ENCODE measurements around the gene CBX7.
A peak's percentile ranks its signal among the peaks of the same experiment; 100 is the strongest.

The CBX7 gene

DNA sequence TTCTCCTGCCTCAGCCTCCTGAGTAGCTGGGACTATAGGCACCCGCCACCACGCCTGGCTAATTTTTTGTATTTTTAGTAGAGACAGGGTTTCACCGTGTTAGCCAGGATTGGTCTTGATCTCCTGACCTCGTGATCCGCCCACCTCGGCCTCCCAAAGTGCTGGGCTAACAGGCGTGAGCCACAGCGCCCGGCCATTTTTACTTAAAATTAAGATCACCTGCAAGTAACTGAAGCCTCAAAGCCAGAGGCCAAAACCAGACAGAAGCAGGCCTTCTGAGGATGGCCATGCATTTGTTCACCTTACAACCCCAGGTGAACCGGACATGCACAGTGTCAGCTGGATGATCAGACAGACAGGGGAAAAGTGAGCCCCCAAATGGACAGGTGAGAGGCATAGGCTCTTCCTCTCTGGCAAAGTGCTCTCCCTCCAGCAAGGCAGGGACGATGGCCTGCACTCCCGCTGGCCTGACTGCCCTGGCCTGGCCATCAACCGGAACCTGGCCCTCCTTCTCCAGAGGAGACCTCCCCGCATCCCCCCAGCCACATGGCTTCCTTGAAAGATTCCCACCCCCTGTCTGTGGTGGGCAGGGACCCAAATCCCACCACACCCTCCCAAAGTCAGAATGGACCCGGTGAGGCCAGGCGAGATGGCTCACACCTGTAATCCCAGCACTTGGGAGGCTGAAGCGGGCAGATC lies 29.6 kb downstream of the CBX7 start:
- DNase-seq: no peak

DNA sequence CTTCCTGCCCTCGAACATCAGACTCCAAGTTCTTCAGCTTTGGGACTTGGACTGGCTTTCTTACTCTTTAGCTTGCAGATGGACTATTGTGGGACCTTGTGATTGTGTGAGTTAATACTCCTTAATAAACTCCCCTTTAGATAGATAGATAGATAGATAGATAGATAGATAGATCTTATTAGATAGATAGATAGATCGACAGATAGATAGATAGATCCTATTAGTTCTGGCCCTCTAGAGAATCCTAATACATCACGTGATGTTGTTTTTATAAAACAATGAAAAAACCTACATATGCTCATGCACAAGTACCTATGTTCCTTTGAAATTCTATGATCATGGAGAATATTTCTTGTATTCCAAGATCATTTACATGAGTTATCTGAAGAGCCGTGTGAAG lies 31.5 kb downstream of the CBX7 start:
- no peak for DNase-seq

DNA sequence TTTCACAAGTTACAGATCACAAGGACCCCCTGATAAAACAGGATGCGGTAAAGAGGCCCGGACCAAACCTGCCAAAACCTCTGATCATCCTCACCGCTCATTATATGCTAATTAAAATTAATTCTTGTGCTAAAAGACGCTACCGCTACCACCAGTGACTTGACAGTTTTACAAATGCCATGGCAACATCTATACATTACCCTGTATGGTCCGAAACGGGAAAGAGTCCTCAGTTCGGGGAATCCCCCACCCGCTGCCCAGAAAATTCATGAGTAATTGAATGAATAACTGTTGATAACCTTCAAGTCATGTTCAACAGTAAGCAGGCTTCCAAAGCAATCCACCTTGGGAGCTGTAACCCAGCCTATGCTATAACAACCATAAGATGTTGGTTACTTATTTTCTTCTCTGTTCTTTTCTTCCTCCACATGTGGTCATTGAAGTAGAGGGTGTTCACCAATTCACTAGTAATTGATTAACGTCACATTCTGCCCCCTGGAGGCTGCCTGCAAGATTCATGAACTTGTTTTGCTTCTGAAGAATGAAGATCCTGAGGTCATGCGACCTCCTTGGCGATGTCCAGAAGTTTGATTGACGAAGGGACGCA lies 34.8 kb downstream of the CBX7 start:
- peak; percentile 52 for DNase-seq

DNA sequence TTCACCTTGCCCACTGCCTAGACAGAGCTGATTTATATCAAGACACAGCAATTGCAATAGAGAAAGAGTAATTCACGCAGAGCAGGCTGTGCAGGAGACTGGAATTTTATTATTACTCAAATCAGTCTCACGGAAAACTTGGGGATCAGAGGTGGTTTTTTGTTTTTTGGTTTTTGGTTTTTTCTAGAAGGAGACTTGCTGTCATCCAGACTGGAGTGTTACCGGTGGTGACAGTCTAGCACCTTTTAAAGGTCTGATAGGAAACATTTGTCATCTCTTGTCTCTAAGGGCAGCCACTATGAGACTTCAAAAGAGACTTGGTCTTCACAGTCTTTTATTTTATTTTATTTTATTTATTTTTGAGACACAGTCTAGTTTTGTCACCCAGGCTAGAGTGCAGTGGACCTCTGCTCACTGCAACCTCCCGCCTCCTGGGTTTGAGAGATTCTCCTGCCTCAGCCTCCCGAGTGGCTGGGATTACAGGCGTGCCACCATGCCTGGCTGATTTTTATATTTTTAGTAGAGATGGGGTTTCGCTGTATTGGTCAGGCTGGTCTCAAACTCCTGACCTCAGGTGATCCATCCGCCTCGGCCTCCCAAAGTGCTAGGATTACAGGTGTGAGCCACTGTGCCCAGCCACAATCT lies 36.4 kb downstream of the CBX7 start:
- no peak for DNase-seq

DNA sequence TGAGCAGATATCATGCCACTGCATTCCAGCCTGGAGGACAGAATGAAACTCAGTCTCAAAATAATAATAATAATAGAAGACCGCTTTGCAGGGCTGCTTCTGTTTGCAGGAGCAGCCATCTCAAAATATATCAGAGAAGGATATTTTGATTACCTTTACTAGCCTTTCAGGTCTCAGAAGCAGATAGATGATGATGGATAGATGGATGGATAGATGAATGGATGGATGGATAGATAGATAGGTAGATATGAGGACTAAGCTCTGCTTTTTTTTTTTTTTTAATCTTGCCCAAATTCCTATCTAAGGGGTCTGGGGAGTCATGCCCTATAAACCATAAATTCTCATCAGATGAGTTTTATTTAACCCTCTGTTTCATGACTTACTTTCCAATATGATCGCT lies 36.9 kb downstream of the CBX7 start:
- DNase-seq: no peak

DNA sequence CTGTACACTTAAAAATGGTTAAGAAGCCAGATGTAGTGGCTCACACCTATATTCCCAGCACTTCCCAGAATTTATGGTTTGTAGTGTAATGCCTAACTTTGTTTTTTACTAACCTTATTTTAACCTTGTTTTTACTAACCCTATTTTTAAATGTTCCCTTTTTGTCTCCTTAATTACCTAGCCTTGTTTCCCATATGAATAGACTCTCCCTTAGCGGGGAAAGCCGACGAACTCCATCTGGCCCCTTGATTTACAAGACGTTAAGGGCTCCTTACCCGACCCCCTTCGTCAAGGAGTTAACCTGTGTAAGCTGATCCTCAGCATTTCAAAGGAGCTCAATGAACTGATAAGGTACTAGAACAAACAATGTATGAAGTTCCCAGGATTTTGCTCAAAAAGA lies 38.4 kb downstream of the CBX7 start:
- no peak for DNase-seq

DNA sequence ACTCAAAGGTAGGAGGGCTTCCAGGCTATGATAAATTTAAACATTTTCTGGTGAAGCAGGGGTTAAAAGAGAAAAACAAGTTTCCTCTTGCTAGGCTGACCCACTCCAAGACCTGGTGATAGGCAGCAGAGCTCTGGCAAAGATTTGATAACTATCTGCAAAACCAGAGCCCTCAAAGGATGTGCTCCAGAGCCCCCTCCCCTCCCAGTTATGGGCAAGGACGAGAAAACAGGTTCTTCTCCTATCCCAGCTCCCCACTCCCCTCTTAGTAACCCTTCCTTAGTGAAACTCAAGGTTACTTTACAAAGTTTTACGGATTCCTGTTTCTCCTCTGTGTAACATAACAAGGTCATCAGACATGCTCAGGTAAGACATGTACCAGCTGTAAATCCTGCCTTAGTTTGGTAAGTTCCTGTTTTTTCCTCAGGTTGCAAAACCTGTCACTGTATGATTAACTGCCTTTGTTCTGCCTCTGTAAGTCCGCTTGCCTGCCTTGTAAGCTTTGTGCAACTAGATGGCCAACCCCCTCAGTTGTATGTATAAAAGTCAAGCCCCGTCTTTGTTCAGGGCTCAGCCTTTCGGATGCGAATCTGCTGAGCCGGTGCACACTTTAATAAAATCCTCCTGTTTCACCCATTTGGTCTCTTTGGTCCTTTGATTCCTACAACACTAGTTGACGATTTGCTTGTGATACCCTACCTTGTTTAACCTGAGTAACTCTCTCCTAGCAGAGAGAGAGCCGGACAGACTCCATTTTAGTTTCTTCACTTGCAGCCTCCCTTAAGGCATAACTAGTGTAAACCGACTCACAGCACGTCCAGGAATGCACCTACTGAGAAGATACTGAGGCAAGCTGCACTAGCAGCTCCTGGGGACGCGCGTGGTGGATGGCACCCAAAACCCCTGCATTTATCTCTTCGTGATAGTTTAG lies 41.6 kb downstream of the CBX7 start:
- DNase-seq: peak; percentile 30

DNA sequence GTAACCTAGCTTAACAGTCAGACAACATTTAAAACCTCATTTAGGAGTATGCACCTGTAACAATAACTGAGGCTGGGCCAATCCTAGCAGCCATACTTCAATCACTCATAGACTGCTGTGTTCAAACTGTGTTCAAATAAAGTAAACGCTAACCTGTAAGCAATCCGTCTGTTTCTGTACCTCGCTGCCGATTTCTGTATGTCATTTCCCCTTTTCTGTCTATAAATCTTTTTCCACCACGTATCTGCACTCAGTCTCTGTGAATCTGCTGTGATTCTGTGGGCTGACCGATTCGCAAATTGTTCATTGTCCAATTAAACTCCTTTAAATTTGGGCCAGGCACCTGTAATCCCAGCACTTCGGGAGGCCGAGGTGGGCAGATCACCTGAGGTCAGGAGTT lies 43.1 kb downstream of the CBX7 start:
- no peak for DNase-seq

DNA sequence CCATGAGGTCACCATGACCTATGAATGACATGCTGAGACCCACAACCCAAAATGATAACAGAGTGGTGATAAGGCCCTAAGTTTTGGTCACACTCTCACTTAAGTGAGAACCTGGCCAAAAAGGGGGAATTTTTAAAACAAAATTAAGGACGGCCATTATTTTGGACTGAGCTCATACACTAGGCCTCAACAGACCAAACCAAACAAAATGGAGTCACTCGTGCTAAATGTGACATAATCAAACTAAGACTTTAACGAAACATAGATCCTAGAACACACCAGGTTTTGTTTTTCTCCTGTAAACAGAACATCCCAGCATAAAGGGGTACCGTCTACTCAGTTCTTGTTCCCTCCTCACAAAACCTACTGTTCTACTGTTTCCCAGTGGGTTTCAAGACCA lies 44.0 kb downstream of the CBX7 start:
- DNase-seq: no peak

DNA sequence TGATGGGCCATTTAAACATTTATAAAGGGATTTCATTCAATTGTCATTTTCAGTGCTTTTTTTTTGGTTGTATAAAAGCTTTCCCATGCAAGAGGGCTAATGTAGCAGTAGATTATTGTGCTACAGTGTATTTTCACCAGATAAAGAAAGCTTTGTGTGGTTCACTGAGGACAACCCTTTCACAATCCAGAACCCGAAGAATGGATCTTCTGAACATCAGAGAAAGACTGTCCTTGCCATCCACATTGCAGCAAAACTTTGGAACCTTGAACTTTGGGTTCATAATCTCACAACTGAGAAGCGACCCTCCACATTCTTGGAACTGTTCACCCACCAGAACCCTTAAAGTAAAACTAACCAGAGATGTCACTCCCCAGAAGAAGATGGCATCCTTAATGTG lies 46.2 kb downstream of the CBX7 start:
- DNase-seq: no peak

DNA sequence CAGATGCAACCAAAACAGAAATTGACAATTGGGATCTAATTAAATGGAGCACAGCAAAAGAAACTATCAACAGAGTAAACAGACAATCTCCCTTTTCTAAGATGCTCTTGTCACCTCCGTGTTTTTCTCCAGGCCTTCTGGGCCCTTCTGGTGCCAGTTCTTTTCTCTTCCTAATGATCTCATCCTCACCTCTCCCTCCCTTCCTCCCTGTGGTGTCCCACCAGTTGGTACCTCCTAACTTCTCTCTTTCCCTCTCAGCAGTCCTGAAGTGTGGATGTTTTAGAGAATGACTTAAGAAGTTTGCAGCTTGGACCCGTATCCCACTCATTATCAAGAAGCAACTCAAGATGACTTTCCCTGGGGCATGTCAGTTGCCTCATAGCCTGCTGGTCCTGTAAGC lies 49.0 kb downstream of the CBX7 start:
- DNase-seq: no peak

DNA sequence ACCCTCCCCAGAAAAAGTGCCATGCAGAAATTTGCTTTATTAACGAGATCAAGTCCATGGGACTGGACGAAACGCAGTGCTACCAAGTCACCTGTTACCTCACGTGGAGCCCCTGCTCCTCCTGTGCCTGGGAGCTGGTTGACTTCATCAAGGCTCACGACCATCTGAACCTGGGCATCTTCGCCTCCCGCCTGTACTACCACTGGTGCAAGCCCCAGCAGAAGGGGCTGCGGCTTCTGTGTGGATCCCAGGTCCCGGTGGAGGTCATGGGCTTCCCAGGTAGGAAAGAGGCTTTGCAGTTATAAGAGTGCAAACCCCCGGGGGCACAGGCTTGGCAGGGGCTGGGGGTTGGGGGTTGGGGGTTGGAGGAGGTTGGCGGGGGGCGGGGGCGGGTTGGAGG lies 51.3 kb downstream of the CBX7 start:
- DNase-seq: no peak

DNA sequence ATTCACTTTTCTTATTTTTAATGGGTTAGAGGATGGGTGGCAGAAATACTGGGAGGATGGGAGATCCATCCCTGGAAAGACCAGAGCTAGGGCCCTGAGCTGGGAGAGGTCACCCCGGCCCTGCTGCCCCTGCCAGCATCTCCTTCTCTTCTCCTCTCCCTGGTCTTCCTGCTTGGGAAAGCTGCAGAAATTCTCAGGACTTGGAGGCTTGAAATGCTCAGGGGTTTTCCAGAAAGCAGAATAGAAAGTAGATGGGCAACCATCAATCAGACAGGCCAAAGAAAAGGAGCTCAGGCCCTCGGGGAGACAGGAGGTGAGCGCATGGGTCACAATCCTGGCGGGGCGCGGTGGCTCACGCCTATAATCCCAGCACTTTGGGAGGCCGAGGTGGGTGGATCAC lies 53.9 kb downstream of the CBX7 start:
- no peak for DNase-seq

DNA sequence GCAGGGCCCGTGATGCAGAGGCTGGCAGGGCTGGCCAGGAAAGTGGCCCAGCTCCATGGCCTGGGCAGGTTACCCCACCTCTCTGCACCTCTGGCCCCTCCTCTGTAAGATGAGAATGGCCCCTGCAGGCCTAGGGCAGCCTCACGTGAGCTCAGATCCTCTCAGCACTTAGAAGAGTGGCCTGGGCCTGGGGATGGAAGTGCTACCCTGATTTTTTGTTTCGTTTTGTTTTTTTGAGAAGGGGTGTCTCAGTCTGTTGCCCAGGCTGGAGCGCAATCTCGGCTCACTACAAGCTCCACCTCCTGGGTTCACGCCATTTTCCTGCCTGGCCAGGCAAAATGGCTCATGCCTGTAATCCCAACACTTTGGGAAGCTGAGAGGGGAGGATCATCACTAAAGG lies 54.5 kb downstream of the CBX7 start:
- no peak for DNase-seq

DNA sequence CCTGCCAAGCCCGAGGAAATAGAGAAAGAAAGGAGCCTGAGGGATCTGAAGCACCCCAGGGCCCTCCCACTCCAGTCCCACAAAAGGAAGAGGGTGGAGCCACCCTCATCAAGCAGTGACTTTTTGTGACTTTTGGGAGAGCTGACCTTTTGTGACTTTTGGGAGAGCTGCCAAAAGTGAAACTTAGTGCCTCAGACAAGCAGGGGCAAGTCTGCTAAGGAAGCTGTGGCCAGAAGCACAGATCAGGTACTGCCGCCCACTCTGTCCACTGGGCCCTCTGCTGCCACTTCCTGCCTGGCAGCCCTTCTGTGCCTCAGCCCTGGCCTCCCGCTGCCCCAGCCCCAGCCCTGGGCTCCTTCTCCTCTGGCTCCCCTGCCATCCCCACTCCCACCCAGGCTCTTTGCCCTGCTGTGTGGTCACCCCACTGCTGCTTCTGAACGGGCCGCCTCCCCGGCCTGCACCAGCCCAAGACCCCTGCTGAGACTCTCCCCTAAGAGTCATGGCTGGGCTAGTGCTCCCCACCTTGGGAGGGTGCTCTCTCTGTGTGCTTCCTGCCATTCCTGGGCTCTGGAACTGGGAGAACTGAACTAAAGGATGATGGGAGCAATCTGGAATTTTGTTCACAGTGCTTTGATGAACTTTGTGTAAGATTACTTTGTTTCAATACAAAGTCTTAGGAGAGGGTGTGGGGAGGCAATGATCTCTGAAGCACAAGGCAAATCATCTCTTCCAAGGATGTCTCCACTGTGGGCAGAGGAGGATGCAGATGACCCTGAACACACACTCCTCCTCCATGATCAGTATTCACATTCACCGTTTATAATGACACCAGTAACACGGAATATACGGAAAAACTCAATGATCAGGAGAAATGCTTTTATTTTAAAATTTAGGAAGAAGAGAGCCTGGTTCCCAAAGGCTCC lies 55.1 kb downstream of the CBX7 start, which contains the start of gene APOBEC3H:
APOBEC3H (plus strand) TSS at position 147 of the 923 bp plus-strand sequence. CDS start 3,035 bp downstream, outside the sequence.
- DNase-seq: peak; percentile 84

DNA sequence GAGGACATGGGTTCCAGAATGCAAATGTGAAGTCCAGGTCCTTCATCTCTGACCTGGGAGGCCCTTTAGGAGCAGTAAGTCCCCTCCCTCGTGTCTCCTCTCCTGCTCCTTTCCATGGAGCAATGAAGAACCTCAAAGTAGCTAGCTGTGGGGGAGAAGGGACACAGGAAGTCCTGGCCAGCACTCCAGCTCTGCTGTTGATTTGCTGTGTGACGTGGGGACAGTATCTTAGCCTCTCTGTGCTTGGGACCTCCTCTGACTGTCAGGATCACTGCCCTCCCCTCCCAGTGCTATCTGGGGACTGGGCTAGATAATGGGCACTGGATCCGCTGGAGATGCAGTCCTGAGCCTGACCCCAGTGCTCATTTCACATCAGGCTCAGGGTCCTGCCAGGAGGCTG lies 56.5 kb downstream of the CBX7 start:
- DNase-seq: no peak

DNA sequence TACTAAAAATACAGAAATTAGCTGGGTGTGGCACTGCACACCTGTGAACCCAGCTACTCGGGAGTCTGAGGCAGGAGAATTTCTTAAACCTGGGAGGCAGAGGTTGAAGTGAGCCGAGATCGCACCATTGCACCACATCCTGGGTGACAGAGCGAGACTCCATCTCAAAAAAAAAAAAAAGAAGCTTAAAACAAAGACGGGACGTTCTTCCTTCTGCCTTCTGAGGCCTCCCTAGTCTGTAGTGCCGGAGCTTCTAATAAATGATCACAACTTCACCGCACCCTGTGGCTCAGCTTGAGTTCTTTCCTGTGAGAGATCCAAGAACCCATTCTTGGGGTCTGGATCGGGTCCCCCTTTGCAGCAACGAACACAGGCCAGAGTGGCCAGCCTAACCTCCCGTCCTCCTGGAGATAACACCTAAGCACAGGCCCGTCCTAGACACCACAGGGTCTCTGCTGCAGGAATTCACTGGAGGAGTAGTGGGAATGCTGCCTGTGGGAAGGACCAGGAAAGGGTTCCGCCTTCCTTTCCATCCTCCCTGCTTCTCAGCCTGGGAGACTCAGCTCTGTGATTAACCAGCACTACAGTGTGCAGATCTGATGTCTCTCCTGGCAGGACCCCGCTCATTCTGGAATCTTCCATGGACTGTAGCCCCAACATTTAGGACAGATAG lies 57.6 kb downstream of the CBX7 start:
- no peak for DNase-seq

DNA sequence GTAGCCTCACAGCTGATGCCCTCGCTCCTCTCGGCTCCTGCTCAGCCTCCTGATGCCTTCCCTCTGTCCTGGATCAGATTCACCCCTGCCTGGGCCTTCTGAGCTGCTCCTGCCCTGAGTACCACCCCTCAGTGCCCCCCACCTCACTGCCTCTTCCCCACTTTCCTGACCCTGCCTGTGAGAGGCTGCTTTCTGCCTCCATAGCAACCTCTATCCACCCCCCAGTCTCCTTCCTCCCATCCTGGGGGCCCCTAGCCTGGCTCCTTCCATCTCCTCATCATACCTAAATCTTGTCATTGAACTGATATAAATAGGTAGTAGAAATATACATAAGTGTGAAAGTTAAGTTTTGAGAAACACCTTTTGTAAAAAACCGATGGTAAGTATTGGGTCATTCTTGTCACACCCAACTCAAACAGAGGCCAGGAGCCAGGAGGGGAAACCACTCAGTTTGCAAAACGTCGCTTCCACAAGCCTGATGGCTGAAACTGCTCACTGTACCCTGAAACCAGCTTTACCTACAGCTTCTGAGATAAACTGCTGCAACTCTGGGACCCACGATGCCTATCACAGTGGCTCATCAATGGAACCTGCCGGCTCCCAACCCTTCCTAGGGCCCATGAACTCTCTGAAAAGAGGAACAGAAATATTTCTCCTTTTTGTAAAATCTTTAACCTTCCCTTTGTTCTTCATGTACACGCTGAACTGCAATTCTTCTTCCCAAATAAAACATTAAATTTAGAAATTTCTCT lies 60.2 kb downstream of the CBX7 start:
- no peak for DNase-seq

DNA sequence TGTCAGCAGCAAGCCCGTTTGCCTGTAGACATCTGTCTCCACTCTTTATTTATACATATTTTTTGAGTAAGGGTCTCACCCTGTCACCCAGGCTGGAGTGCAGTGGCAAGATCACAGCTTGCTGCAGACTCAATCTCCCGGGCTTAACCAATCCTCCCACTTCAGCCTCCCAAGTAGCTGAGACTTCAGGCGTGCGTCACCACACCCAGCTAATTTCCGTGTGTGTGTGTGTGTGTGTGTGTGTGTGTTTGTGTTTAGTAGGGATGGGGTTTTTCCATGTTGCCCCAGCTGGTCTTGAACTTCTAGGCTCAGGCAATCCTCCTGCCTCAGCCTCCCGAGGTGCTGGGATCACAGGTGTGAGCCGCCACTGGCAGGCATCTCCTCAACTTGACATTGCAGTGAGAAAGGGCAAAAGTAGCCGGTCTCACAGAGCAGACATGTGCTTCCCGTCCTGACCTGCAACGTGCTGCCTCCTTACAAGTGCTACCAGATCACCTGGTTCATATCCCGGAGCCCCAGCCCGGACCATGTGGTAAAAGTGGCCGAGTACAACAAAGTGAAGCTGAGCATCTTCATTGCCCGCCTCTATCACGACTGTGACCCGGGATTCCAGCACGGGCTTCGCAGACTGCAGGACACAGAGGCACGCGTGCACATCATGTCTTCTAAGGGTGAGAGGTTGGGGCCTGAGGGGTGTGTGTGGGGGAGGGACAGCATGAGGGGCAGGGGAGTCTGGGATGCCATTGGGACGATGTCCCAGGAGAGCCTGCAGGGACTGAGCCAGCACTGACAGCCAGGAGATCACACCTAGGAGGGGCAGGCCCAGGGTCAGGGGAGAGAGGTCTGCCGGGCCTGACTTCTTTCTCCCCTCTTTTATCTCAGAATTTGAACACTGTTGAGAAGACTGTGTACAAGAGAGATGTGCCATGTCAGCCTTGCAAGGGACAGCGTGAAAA lies 61.1 kb downstream of the CBX7 start:
- no peak for DNase-seq
